ENCODE results near the gene MINK1. TPM values are rescaled to one million over a fixed set of nuclear protein-coding genes. Genes with fewer than 3 reads are reported as not detected.
A peak's percentile ranks its signal among the peaks of the same experiment; 100 is the strongest.

MINK1 gene
- total and polyA plus RNA-seq, 2 of the 8 experiments (the other 6 are each of a cell fraction or from before 2014, with no cell fraction given), result 26.9 to 77.7 TPM

GRCh38 chr17:4842376-4842775 is 9.2 kb downstream of the MINK1 start:
- H3K23me2 ChIP-seq (ENCODE audit: low read depth, low read length), result no peaks in the 10 kb centered on the region
- no peak overlapping the region for H3K14ac ChIP-seq (ENCODE audit: insufficient read length)
- no peak overlapping the region for H2BK15ac ChIP-seq (ENCODE audit: low read length)
- WGBS, 2 experiments (ENCODE audit: extremely low coverage in 1 of 2, insufficient coverage in 1 of 2, insufficient read length in 1 of 2, insufficient replicate concordance in 2 of 2, low coverage in 1 of 2, low lambda C conversion rate in 2 of 2, missing lambda C conversion rate in 1 of 2), result 91% methylated on average over 3 of the region's 3 CpGs; no CpG with 5 or more reads in 1 of the 2 experiments
- DNase-seq (ENCODE audit: low read depth in 1 of 2, low spot score in 2 of 2), result no peak
- H3K27me3 ChIP-seq (replicated peaks in 1 of 4; ENCODE audit: control insufficient read depth in 3 of 4, extremely low read depth in 1 of 4, insufficient read depth in 3 of 4, low read length in 3 of 4), result no peaks in the 10 kb centered on the region
- no peak overlapping the region for H2AFZ ChIP-seq (ENCODE audit: low read length)
- H3K23ac ChIP-seq (ENCODE audit: insufficient read length), result no peak overlapping the region
- H4K8ac ChIP-seq (ENCODE audit: extremely low read depth, insufficient read depth, low read length), result no peak overlapping the region
- ChIA-PET CTCF (ENCODE audit: partially characterized antibody) (interaction anchor here (1.2 kb wide), 1 partner anchor 8 kb away, joined by 3 read pairs; no protein-coding TSS in a partner anchor), POLR2A (ENCODE audit: partially characterized antibody) (interaction anchor here (0.6 to 1.5 kb wide), 3 partner anchors 16 to 33 kb away, joined by 3 to 6 read pairs (median 4); no protein-coding TSS in a partner anchor)
- no peaks in the 10 kb centered on the region for H3K9me3 ChIP-seq (ENCODE audit: insufficient read depth in 2 of 2, low read depth in 1 of 2, low read length in 1 of 2)
- peaks cover 0 to 7% (median under 1%) of the 10 kb centered on the region in 4 experiments; a peak in 2 of 8 replicates for H3K36me3 ChIP-seq (ENCODE audit: control insufficient read depth in 2 of 4, insufficient read depth in 4 of 4, low read length in 3 of 4)
- peaks cover 14% of the 10 kb centered on the region for H3K79me1 ChIP-seq (ENCODE audit: low read depth, low read length)
- FAIRE-seq, result no peak
- no peak overlapping the region for H3K4me3 ChIP-seq (ENCODE audit: extremely low read depth in 1 of 4, insufficient read depth in 2 of 4, low read depth in 3 of 4, low read length in 4 of 4)
- no peak overlapping the region for H3K56ac ChIP-seq (replicated peaks; ENCODE audit: insufficient read length, low read depth, low read length)
- H3K18ac ChIP-seq (ENCODE audit: extremely low read depth, low read length), result no peak overlapping the region
- H3K4me1 ChIP-seq (replicated peaks in 1 of 4; ENCODE audit: control insufficient read depth in 3 of 4, insufficient read depth in 4 of 4, low read length in 3 of 4), result peaks cover 0 to 4% (median 2%) of the 10 kb centered on the region in 4 experiments; a peak in 2 of 7 replicates
- H3K79me2 ChIP-seq (ENCODE audit: control insufficient read depth in 1 of 2, insufficient read depth in 2 of 2, low read length in 2 of 2), result peaks cover 4 to 74% of the 10 kb centered on the region in 2 experiments; a peak in 3 of 4 replicates
- H4K5ac ChIP-seq (ENCODE audit: insufficient read length, low read depth, low read length), result no peak overlapping the region
- 0 out of 2 replicates have a peak overlapping the region, but pooled peaks have one; percentile 19 for H3K27ac ChIP-seq (ENCODE audit: low read depth, low read length)
- H2BK12ac ChIP-seq (ENCODE audit: low read depth, low read length), result no peak overlapping the region
- H2BK20ac ChIP-seq (ENCODE audit: low read length), result no peak overlapping the region
- no peak overlapping the region for H2BK5ac ChIP-seq (ENCODE audit: low read depth, low read length)
- TF ChIP-seq POLR2AphosphoS5 (IDR thresholded peaks at IDR 0.05; ENCODE audit: low read depth, low read length) (no peak), BACH1 (IDR thresholded peaks at IDR 0.05; ENCODE audit: low read length) (no peak), RBBP5 (IDR thresholded peaks at IDR 0.05; ENCODE audit: borderline replicate concordance, low read depth, low read length) (no peak), CBX5 (IDR thresholded peaks at IDR 0.05; ENCODE audit: low read depth, low read length) (no peak), KDM5A (IDR thresholded peaks at IDR 0.05; ENCODE audit: low read length) (no peak), CTCF (IDR thresholded peaks at IDR 0.05; ENCODE audit: control extremely low read depth in 1 of 3, insufficient read depth in 1 of 3, low read depth in 1 of 3, low read length in 3 of 3) (no peak)
- no peak overlapping the region for H3K4me2 ChIP-seq (ENCODE audit: insufficient read depth in 1 of 2, low read depth in 2 of 2, low read length in 2 of 2)
- no peak overlapping the region for H3K4ac ChIP-seq (replicated peaks; ENCODE audit: insufficient read length, low read depth, low read length)
- H4K91ac ChIP-seq (replicated peaks; ENCODE audit: insufficient read length, low read length), result no peak overlapping the region
- peaks cover 0 to 4% of the 10 kb centered on the region in 2 experiments for H4K20me1 ChIP-seq (replicated peaks in 1 of 2; ENCODE audit: control insufficient read depth in 1 of 2, insufficient read depth in 2 of 2, low read length in 2 of 2)
- no peak overlapping the region for H3K9ac ChIP-seq (replicated peaks in 1 of 4; ENCODE audit: extremely low read depth in 1 of 4, low read depth in 3 of 4, low read length in 3 of 4)
- no peak overlapping the region for H2BK120ac ChIP-seq (replicated peaks; ENCODE audit: low read depth, low read length)
- H2AK5ac ChIP-seq (ENCODE audit: low read depth, low read length), result no peak overlapping the region
